A172 (cell line): Measurements from ENCODE around the gene EYA4. TPM values are rescaled to one million over a fixed set of nuclear protein-coding genes. Genes with fewer than 3 reads are reported as not detected.
A peak's percentile ranks its signal among the peaks of the same experiment; 100 is the strongest.

ENCODE experiments used
- DNase-seq: peaks from one replicate; pipeline ENCODE4 v3.0.0-alpha.2; 2015; ENCODE audit warnings: low spot score
- total RNA-seq: library from RNA; depleted of rRNA; stranded (reverse); fragments of >200 nt; shearing (Covaris generic); gene quantifications from 2 replicates; pipeline ENCODE4 v1.2.3, GENCODE V29; 2014

EYA4 gene
- total RNA-seq, 1 experiment from 2014 or later: not detected

DNA sequence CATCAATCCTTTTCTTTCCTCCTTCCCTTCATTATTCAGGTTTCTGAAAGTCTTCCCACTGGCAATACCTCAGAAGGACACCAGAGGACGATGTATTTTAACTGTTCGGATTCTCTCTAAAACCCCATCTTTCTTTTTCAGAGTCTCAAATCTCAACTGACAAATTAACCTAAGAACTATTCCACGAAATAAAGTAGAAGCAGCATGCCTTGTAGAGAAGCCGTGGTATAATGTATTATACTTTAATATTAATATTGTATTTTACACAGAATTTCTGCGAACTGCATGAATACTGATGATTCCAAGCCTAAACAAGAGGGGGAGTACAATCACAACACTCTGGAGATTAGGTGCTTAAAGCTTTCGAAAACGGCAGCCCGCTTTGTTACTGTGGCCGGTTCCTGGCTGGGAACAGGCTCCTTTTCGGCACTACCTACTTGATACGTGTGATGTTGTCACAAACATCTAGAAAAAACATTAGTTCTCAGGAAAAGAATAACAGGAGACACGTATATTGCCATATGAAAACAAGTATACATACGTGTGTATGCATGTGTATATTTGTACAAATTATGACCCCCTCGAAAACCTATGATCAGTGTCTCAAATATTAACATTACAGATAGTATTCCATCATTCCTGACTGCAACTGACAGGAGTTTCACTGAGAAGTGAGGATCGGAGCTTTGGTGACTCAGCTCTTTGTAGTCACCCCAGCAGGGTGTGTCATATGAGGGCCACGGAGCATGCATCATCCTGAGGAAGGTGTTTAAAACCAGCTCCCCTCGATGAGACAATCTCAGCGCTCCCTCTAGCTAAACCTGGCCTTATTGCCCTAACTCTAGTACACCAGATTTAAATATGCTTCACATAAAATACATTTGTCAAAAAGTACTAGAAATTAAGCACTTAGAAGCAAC lies 328.1 kb downstream of the EYA4 start:
- DNase-seq: peak; percentile 91

- DNase-seq: no peak
Observed at GRCh38 chr6:133571681-133572080, 330.5 kb downstream of the EYA4 start.

DNA sequence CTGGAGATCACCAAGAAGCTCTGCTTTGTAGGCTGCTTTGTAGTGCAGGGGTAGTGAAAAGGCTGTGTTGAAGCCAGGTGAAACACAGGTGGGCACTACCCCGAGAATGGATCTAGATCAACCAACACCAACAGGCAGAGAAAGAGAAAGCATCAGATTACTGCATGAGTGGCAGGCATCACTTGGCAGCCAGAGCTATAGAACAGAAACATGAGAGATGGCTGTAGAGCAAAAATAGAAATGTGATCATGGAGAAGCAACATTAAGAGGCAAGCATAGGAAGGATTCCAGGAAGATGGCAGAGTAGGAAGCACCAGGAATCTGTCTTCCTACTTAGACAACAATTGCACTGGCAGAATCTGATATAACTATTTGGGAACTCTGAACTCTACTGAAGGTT lies 336.7 kb downstream of the EYA4 start:
- no peak for DNase-seq
